GM19395 (cell line): Measurements from ENCODE around the gene SEPSECS.

Source experiments
- ATAC-seq: cut with Tn5 transposase; IDR thresholded peaks from one replicate; pipeline ENCODE4 v1.9.1; 2021; ENCODE audit warnings: mild to moderate bottlenecking, moderate library complexity; ENCODE audit not compliant: unreplicated experiment

The SEPSECS gene

GRCh38 chr4:25110527-25111329 lies 49.5 kb downstream of the SEPSECS start:
- no peak for ATAC-seq

GRCh38 chr4:25109511-25109910 lies 50.7 kb downstream of the SEPSECS start:
- ATAC-seq = no peak

GRCh38 chr4:25108556-25108955 lies 51.7 kb downstream of the SEPSECS start:
- no peak for ATAC-seq

- no peak for ATAC-seq
These were observed 52.3 kb downstream of the SEPSECS start for GRCh38 chr4:25107827-25108516.

GRCh38 chr4:25106363-25107151 lies 53.7 kb downstream of the SEPSECS start:
- ATAC-seq = no peak

GRCh38 chr4:25104591-25104990 lies 55.7 kb downstream of the SEPSECS start:
- ATAC-seq = no peak

GRCh38 chr4:25103418-25103817 lies 56.8 kb downstream of the SEPSECS start:
- no peak for ATAC-seq

GRCh38 chr4:25101836-25102235 lies 58.4 kb downstream of the SEPSECS start:
- no peak for ATAC-seq

- ATAC-seq = no peak
These were observed 59.5 kb downstream of the SEPSECS start for GRCh38 chr4:25100710-25101109.

GRCh38 chr4:25100021-25100555 lies 60.2 kb downstream of the SEPSECS start:
- ATAC-seq = no peak

GRCh38 chr4:25098964-25099891 lies 61.0 kb downstream of the SEPSECS start:
- ATAC-seq = no peak

- ATAC-seq = no peak
These were observed 63.2 kb downstream of the SEPSECS start for GRCh38 chr4:25096981-25097443.

GRCh38 chr4:25096251-25096980 lies 63.8 kb downstream of the SEPSECS start:
- no peak for ATAC-seq

GRCh38 chr4:25095837-25096236 lies 64.4 kb downstream of the SEPSECS start:
- no peak for ATAC-seq

GRCh38 chr4:25092139-25092538 lies 68.1 kb downstream of the SEPSECS start:
- no peak for ATAC-seq

GRCh38 chr4:25090516-25090915 lies 69.7 kb downstream of the SEPSECS start:
- ATAC-seq = no peak

- no peak for ATAC-seq
These were observed 71.0 kb downstream of the SEPSECS start for GRCh38 chr4:25089051-25089763.

GRCh38 chr4:25088093-25088952 lies 71.9 kb downstream of the SEPSECS start:
- ATAC-seq = no peak
